Peyer's patch (tissue), 4 donors: Measurements from ENCODE around the gene GOLIM4.

Experiments used
- CTCF ChIP-seq, 6 experiments: fragments of 450-650 bp in 4 of 6; fragments of 200-600 bp in 2 of 6; sonication (generic) in 1 of 6; IDR thresholded peaks; one replicate each; pipeline ENCODE4 v1.5.1; 2017 to 2019; ENCODE audit warnings: antibody characterized with exemption in 6 of 6, mild to moderate bottlenecking in 3 of 6, moderate library complexity in 1 of 6
- POLR2A ChIP-seq, 2 donors: fragments of 450-650 bp; IDR thresholded peaks; one replicate each; pipeline ENCODE4 v1.5.1; 2017; ENCODE audit warnings: antibody characterized with exemption in 2 of 2, mild to moderate bottlenecking in 2 of 2, moderate library complexity in 2 of 2

- no peak for TF ChIP-seq CTCF (IDR thresholded peaks at IDR 0.05)
- no peak for TF ChIP-seq POLR2A (IDR thresholded peaks at IDR 0.05)
Observed at GRCh38 chr3:168141405-168141998, 45.8 kb upstream of the GOLIM4 start.
